HepG2 (cell line): ENCODE data around the gene NOX3. TPM values are rescaled to one million over a fixed set of nuclear protein-coding genes. Genes with fewer than 3 reads are reported as not detected.

Experiments used
- ATAD3A ChIP-seq: sonication (generic); formaldehyde crosslinking; IDR thresholded peaks from 2 replicates; pipeline ENCODE4 v1.4.0; 2020; ENCODE audit warnings: missing genetic modification reagents
- CCAR2 ChIP-seq: fragments of 200-400 bp; formaldehyde crosslinking; optimal IDR thresholded peaks from 2 replicates; pipeline ENCODE3; 2018; ENCODE audit warnings: low read depth, mild to moderate bottlenecking, low read length, moderate library complexity
- GABPA ChIP-seq, 2 experiments: IDR thresholded peaks; 2 replicates each; pipeline ENCODE4 v1.6.1; 2011 to 2016; ENCODE audit warnings: low read depth in 2 of 2, low read length in 1 of 2, missing biosample characterization in 1 of 2, missing genetic modification characterization in 1 of 2
- HDAC2 ChIP-seq: sonication (generic); formaldehyde crosslinking; IDR thresholded peaks from 2 replicates; pipeline ENCODE4 v1.4.0; 2020; ENCODE audit warnings: missing genetic modification reagents
- MAFK ChIP-seq, 2 experiments: IDR thresholded peaks in 1 of 2; conservative IDR thresholded peaks in 1 of 2; 2 replicates each; pipeline ENCODE4 v1.6.1; 2011; ENCODE audit warnings: improper control_type of control experiment in 2 of 2, low read length in 2 of 2
- MED1 ChIP-seq: sonication (generic); formaldehyde crosslinking; IDR thresholded peaks from 2 replicates; pipeline ENCODE4 v1.4.0; 2020; ENCODE audit warnings: missing genetic modification reagents
- PCBP2 ChIP-seq: fragments of 200-400 bp; formaldehyde crosslinking; optimal IDR thresholded peaks from 2 replicates; pipeline ENCODE3; 2018; ENCODE audit warnings: low read length, low read depth; ENCODE audit not compliant: poor library complexity, severe bottlenecking
- RXRB ChIP-seq: IDR thresholded peaks from 2 replicates; pipeline ENCODE4 v1.6.1; 2016; ENCODE audit warnings: borderline replicate concordance, missing genetic modification reagents, missing compliant biosample characterization
- SALL1 ChIP-seq: sonication (generic); formaldehyde crosslinking; IDR thresholded peaks from 2 replicates; pipeline ENCODE4 v1.8.0; 2022; ENCODE audit warnings: mild to moderate bottlenecking, missing genetic modification reagents
- SRF ChIP-seq: IDR thresholded peaks from 2 replicates; pipeline ENCODE4 v1.6.1; 2011; ENCODE audit warnings: mild to moderate bottlenecking, low read depth, low read length, moderate library complexity
- SSRP1 ChIP-seq: IDR thresholded peaks from 2 replicates; pipeline ENCODE4 v1.6.1; 2016; ENCODE audit warnings: control low read depth
- TEAD2 ChIP-seq: sonication (generic); formaldehyde crosslinking; IDR thresholded peaks from 2 replicates; pipeline ENCODE4 v1.9.0; 2021; ENCODE audit warnings: missing genetic modification reagents
- XBP1 ChIP-seq: sonication (generic); formaldehyde crosslinking; IDR thresholded peaks from 2 replicates; pipeline ENCODE4 v1.5.0; 2020; ENCODE audit warnings: missing genetic modification reagents
- ZBTB20 ChIP-seq: sonication (generic); formaldehyde crosslinking; IDR thresholded peaks from 2 replicates; pipeline ENCODE4 v1.8.1; 2023; ENCODE audit warnings: missing genetic modification reagents, low read depth, mild to moderate bottlenecking, borderline replicate concordance
- ZBTB46 ChIP-seq: sonication (generic); formaldehyde crosslinking; IDR thresholded peaks from 2 replicates; pipeline ENCODE4 v1.4.0; 2020; ENCODE audit warnings: mild to moderate bottlenecking, missing genetic modification reagents, borderline replicate concordance
- ZKSCAN5 ChIP-seq: sonication (generic); formaldehyde crosslinking; IDR thresholded peaks from 2 replicates; pipeline ENCODE4 v1.5.1; 2020; ENCODE audit warnings: mild to moderate bottlenecking, missing genetic modification reagents
- ZNF234 ChIP-seq: sonication (generic); formaldehyde crosslinking; conservative IDR thresholded peaks from 2 replicates; pipeline ENCODE4 v1.5.1; 2020; ENCODE audit warnings: mild to moderate bottlenecking, missing genetic modification reagents
- ZNF292 ChIP-seq: sonication (generic); formaldehyde crosslinking; IDR thresholded peaks from 2 replicates; pipeline ENCODE4 v1.8.1; 2022; ENCODE audit warnings: mild to moderate bottlenecking, low read depth, missing genetic modification reagents, borderline replicate concordance
- ZNF441 ChIP-seq: sonication (generic); formaldehyde crosslinking; IDR thresholded peaks from 2 replicates; pipeline ENCODE4 v1.7.0; 2021; ENCODE audit warnings: missing genetic modification reagents, borderline replicate concordance
- ZNF468 ChIP-seq: sonication (generic); formaldehyde crosslinking; IDR thresholded peaks from 2 replicates; pipeline ENCODE4 v1.8.0; 2022; ENCODE audit warnings: mild to moderate bottlenecking, moderate library complexity, missing genetic modification reagents
- ZNF510 ChIP-seq: sonication (generic); formaldehyde crosslinking; IDR thresholded peaks from 2 replicates; pipeline ENCODE4 v1.4.0; 2020; ENCODE audit warnings: low read depth, mild to moderate bottlenecking, missing genetic modification reagents
- ZNF660 ChIP-seq: sonication (generic); formaldehyde crosslinking; IDR thresholded peaks from 2 replicates; pipeline ENCODE4 v1.5.1; 2020; ENCODE audit warnings: mild to moderate bottlenecking, low read depth, missing genetic modification reagents, borderline replicate concordance
- ZNF720 ChIP-seq: sonication (generic); formaldehyde crosslinking; IDR thresholded peaks from 2 replicates; pipeline ENCODE4 v1.4.0; 2020; ENCODE audit warnings: missing genetic modification reagents
- ZNF747 ChIP-seq: sonication (generic); formaldehyde crosslinking; IDR thresholded peaks from 2 replicates; pipeline ENCODE4 v1.8.1; 2023; ENCODE audit warnings: missing genetic modification reagents, mild to moderate bottlenecking, borderline replicate concordance
- ZNF749 ChIP-seq: sonication (generic); formaldehyde crosslinking; IDR thresholded peaks from 2 replicates; pipeline ENCODE4 v1.8.0; 2022; ENCODE audit warnings: mild to moderate bottlenecking, missing genetic modification reagents, moderate library complexity, borderline replicate concordance
- ZSCAN22 ChIP-seq: sonication (generic); formaldehyde crosslinking; IDR thresholded peaks from 2 replicates; pipeline ENCODE4 v1.4.0; 2020; ENCODE audit warnings: mild to moderate bottlenecking, missing genetic modification reagents
- polyA plus RNA-seq, 8 experiments: library from polyadenylated mRNA; depleted of rRNA in 3 of 8; stranded (reverse) in 7 of 8; unstranded in 1 of 8; fragments of >200 nt; fragmentation: Illumina TruSeq in 4 of 8; extraction: Trizol in 4 of 8; gene quantifications; 2 replicates each; pipeline versions ENCODE4 v1.2.1 to v1.2.3, GENCODE V29; 2011 to 2016; ENCODE audit warnings: low read depth in 4 of 8, missing spikeins in 1 of 8, mixed read lengths in 1 of 8; ENCODE audit not compliant: insufficient read depth in 1 of 8
- total RNA-seq, 5 experiments: library from RNA; depleted of rRNA; stranded (reverse); fragments of >200 nt; fragmentation: Illumina TruSeq; extraction: Trizol; gene quantifications; 2 replicates each; pipeline ENCODE4 v1.2.3, GENCODE V29; 2016; ENCODE audit warnings: low read depth in 1 of 5
- TF ChIP-seq, protein P1 (sequence below): sonication (generic); formaldehyde crosslinking; IDR thresholded peaks from 2 replicates; pipeline ENCODE4 v1.4.0; 2020; ENCODE audit warnings: missing genetic modification reagents
- TF ChIP-seq, protein P2 (sequence below): sonication (generic); formaldehyde crosslinking; IDR thresholded peaks from 2 replicates; pipeline ENCODE4 v1.8.0; 2022; ENCODE audit warnings: low read depth, missing genetic modification reagents

The NOX3 gene
- total and polyA plus RNA-seq, 2 of the 13 experiments (the other 11 are each of a cell fraction or from before 2014, with no cell fraction given) = 0.09 to 0.18 TPM

- TF ChIP-seq GABPA (IDR thresholded peaks at IDR 0.05; ENCODE audit: low read depth, low read length) (no peak), GABPA (CRISPR knock-in tag; IDR thresholded peaks at IDR 0.05; ENCODE audit: low read depth) (peak; percentile 45; the same call in 1 of the 2 replicates), ZNF660 (CRISPR knock-in tag) (no peak), ZNF234 (CRISPR knock-in tag) (no peak), MAFK (conservative IDR thresholded peaks at IDR 0.05 in 1 of 2, IDR thresholded peaks at IDR 0.05 in 1 of 2; ENCODE audit: low read length in 2 of 2) (peak; percentile 42 to 51; a peak in 2 of 4 replicates), SSRP1 (CRISPR knock-in tag) (peak; percentile 75; the same call in 1 of the 2 replicates), ZBTB20 (CRISPR knock-in tag) (peak; percentile 93), ZNF292 (CRISPR knock-in tag) (peak; percentile 79; the same call in 1 of the 2 replicates), ZNF749 (no peak), ZNF720 (CRISPR knock-in tag) (no peak), ZBTB46 (CRISPR knock-in tag) (no peak), ZNF441 (no peak), TEAD2 (CRISPR knock-in tag) (no peak), ATAD3A (CRISPR knock-in tag) (no peak), SALL1 (CRISPR knock-in tag) (peak; percentile 91), SRF (no peak), PCBP2 (no peak), ZKSCAN5 (CRISPR knock-in tag) (no peak), ZNF468 (CRISPR knock-in tag) (no peak), CCAR2 (no peak), ZNF510 (CRISPR knock-in tag) (peak; percentile 56; the same call in 1 of the 2 replicates), HDAC2 (peak; percentile 91), MED1 (peak; percentile 100), XBP1 (CRISPR knock-in tag) (no peak), ZNF747 (peak; percentile 42; the same call in 1 of the 2 replicates), RXRB (peak; percentile 98), ZSCAN22 (CRISPR knock-in tag) (peak; percentile 46; the same call in 1 of the 2 replicates)
- TF ChIP-seq, protein P1, sequence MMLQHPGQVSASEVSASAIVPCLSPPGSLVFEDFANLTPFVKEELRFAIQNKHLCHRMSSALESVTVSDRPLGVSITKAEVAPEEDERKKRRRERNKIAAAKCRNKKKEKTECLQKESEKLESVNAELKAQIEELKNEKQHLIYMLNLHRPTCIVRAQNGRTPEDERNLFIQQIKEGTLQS (CRISPR knock-in tag) = peak; percentile 99
- TF ChIP-seq, protein P2, sequence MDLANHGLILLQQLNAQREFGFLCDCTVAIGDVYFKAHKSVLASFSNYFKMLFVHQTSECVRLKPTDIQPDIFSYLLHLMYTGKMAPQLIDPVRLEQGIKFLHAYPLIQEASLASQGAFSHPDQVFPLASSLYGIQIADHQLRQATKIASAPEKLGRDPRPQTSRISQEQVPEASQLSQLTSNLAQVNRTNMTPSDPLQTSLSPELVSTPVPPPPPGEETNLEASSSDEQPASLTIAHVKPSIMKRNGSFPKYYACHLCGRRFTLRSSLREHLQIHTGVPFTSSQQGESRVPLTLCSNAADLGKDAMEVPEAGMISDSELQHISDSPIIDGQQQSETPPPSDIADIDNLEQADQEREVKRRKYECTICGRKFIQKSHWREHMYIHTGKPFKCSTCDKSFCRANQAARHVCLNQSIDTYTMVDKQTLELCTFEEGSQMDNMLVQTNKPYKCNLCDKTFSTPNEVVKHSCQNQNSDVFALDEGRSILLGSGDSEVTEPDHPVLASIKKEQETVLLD (CRISPR knock-in tag) = 0 out of 2 replicates have a peak, but pooled peaks have one; percentile 17
Observed at GRCh38 chr6:155444120-155444917, 11.3 kb downstream of the NOX3 start (continued).
